ENCODE results near the gene MMD2.

The MMD2 gene

GRCh38 chr7:4857189-4857588, 101.8 kb downstream of the MMD2 start:
- H3K9me3 ChIP-seq (ENCODE audit: insufficient read depth, low read depth, low read length): no peaks in the 10 kb centered on the region
- H3K4me2 ChIP-seq (ENCODE audit: low read depth, low read length, poor library complexity, severe bottlenecking): no peak overlapping the region
- H3F3A ChIP-seq (ENCODE audit: low read depth): no peaks in the 10 kb centered on the region
- H4K20me1 ChIP-seq (ENCODE audit: insufficient read depth, low read length, poor library complexity, severe bottlenecking): no peaks in the 10 kb centered on the region
- no peaks in the 10 kb centered on the region for H3K79me2 ChIP-seq (ENCODE audit: insufficient read depth, low read length)
- no peaks in the 10 kb centered on the region for H3K36me3 ChIP-seq (ENCODE audit: insufficient read depth, low read length)
- no peak overlapping the region for H3K9ac ChIP-seq (ENCODE audit: low read depth, low read length, poor library complexity, severe bottlenecking)
- TF ChIP-seq EZH2phosphoT487 (IDR thresholded peaks at IDR 0.05; ENCODE audit: borderline replicate concordance): no peak
- no peak for TF ChIP-seq CTCF (conservative IDR thresholded peaks at IDR 0.05; ENCODE audit: low read length)
- H2AFZ ChIP-seq (ENCODE audit: low read length): no peak overlapping the region
- no peaks in the 10 kb centered on the region for H3K27me3 ChIP-seq (ENCODE audit: insufficient read depth, low read length, poor library complexity, severe bottlenecking)
- H3K4me3 ChIP-seq (ENCODE audit: low read length, poor library complexity, severe bottlenecking): no peak overlapping the region
- no peaks in the 10 kb centered on the region for H3K4me1 ChIP-seq (ENCODE audit: insufficient read depth, low read length, poor library complexity, severe bottlenecking)
- H3K9me2 ChIP-seq (replicated peaks; ENCODE audit: low read depth, low read length): no peaks in the 10 kb centered on the region

GRCh38 chr7:4856336-4857057, 102.5 kb downstream of the MMD2 start:
- no peak overlapping the region for H3K4me2 ChIP-seq (ENCODE audit: low read depth, low read length, poor library complexity, severe bottlenecking)
- H3K9me2 ChIP-seq (replicated peaks; ENCODE audit: low read depth, low read length): no peaks in the 10 kb centered on the region
- H3K36me3 ChIP-seq (ENCODE audit: insufficient read depth, low read length): no peaks in the 10 kb centered on the region
- H3K27me3 ChIP-seq (ENCODE audit: insufficient read depth, low read length, poor library complexity, severe bottlenecking): no peaks in the 10 kb centered on the region
- peaks cover 4% of the 10 kb centered on the region; the same call in 1 of the 2 replicates for H3K9me3 ChIP-seq (ENCODE audit: insufficient read depth, low read depth, low read length)
- TF ChIP-seq EZH2phosphoT487 (IDR thresholded peaks at IDR 0.05; ENCODE audit: borderline replicate concordance) (no peak), CTCF (conservative IDR thresholded peaks at IDR 0.05; ENCODE audit: low read length) (no peak)
- H3K9ac ChIP-seq (ENCODE audit: low read depth, low read length, poor library complexity, severe bottlenecking): no peak overlapping the region
- no peaks in the 10 kb centered on the region for H3K4me1 ChIP-seq (ENCODE audit: insufficient read depth, low read length, poor library complexity, severe bottlenecking)
- H2AFZ ChIP-seq (ENCODE audit: low read length): no peak overlapping the region
- no peak overlapping the region for H3K4me3 ChIP-seq (ENCODE audit: low read length, poor library complexity, severe bottlenecking)
- no peaks in the 10 kb centered on the region for H3F3A ChIP-seq (ENCODE audit: low read depth)
- no peaks in the 10 kb centered on the region for H3K79me2 ChIP-seq (ENCODE audit: insufficient read depth, low read length)
- H4K20me1 ChIP-seq (ENCODE audit: insufficient read depth, low read length, poor library complexity, severe bottlenecking): no peaks in the 10 kb centered on the region

All from Loucy (cell line).